H1 (cell line): ENCODE measurements around the gene TM9SF3. TPM values are rescaled to one million over a fixed set of nuclear protein-coding genes. Genes with fewer than 3 reads are reported as not detected.

Experiments used
- polyA plus RNA-seq, 7 experiments: library from polyadenylated mRNA; depleted of rRNA in 3 of 7; stranded (reverse) in 5 of 7; unstranded in 2 of 7; fragments of >200 nt in 5 of 7; fragments of 200-250 nt in 2 of 7; gene quantifications; 1 replicate in 5 of 7; 2 replicates in 1 of 7; 4 replicates in 1 of 7; pipeline versions ENCODE4 v1.2.1 to v1.2.3, GENCODE V29; 2011 to 2013; ENCODE audit warnings: missing spikeins in 2 of 7, mixed read lengths in 2 of 7
- total RNA-seq: library from RNA; stranded (reverse); fragmentation: NEBNext Ultra II Directional; extraction: Animal tissue kit (Norgen Biotek cat#: 25700); gene quantifications from 2 replicates; pipeline ENCODE4 v1.2.1, GENCODE V29; 2021
- TF ChIP-seq, protein P1 (sequence below), 3 experiments: IDR thresholded peaks; 1 replicate in 2 of 3; 2 replicates in 1 of 3; pipeline versions ENCODE4 v1.5.1 to v1.6.1; 2011; ENCODE audit warnings: low read length in 3 of 3, mild to moderate bottlenecking in 3 of 3, inconsistent platforms in 2 of 3, low read depth in 1 of 3, moderate library complexity in 1 of 3; ENCODE audit not compliant: insufficient read depth in 1 of 3; ENCODE audit errors: control extremely low read depth in 1 of 3

The TM9SF3 gene
- total and polyA plus RNA-seq, 2 of the 8 experiments (the other 6 are each of a cell fraction or from before 2014, with no cell fraction given), result 123 to 127 TPM

- TF ChIP-seq, protein P1, sequence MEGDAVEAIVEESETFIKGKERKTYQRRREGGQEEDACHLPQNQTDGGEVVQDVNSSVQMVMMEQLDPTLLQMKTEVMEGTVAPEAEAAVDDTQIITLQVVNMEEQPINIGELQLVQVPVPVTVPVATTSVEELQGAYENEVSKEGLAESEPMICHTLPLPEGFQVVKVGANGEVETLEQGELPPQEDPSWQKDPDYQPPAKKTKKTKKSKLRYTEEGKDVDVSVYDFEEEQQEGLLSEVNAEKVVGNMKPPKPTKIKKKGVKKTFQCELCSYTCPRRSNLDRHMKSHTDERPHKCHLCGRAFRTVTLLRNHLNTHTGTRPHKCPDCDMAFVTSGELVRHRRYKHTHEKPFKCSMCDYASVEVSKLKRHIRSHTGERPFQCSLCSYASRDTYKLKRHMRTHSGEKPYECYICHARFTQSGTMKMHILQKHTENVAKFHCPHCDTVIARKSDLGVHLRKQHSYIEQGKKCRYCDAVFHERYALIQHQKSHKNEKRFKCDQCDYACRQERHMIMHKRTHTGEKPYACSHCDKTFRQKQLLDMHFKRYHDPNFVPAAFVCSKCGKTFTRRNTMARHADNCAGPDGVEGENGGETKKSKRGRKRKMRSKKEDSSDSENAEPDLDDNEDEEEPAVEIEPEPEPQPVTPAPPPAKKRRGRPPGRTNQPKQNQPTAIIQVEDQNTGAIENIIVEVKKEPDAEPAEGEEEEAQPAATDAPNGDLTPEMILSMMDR (IDR thresholded peaks at IDR 0.05; ENCODE audit: control extremely low read depth in 1 of 3, insufficient read depth in 1 of 3, low read depth in 1 of 3, low read length in 3 of 3), result no peak
Observed at GRCh38 chr10:96636551-96636950, 49.7 kb upstream of the TM9SF3 start (continued).
